Tibial nerve (tissue), 4 donors: ENCODE data around the gene PDE6D. TPM values are rescaled to one million over a fixed set of nuclear protein-coding genes. Genes with fewer than 3 reads are reported as not detected.

Source experiments
- DNase-seq, 2 donors: peaks; one replicate each; pipeline ENCODE4 v3.0.0-alpha.2; 2019; ENCODE audit warnings: low spot score in 2 of 2
- H3K27ac ChIP-seq, 4 donors: fragments of 200-600 bp; sonication (generic) in 3 of 4; one replicate each; pipeline ENCODE4 v1.5.1; 2017 to 2019; ENCODE audit warnings: mild to moderate bottlenecking in 1 of 4
- H3K27me3 ChIP-seq, 2 donors: fragments of 200-600 bp; sonication (generic) in 1 of 2; one replicate each; pipeline versions ENCODE4 v1.5.1 to v1.6.0; 2017 to 2019
- H3K36me3 ChIP-seq, 3 donors: fragments of 200-600 bp; sonication (generic); one replicate each; pipeline ENCODE4 v1.5.1; 2018 to 2019
- H3K4me1 ChIP-seq, 4 donors: fragments of 200-600 bp; sonication (generic) in 3 of 4; one replicate each; pipeline ENCODE4 v1.5.1; 2017 to 2019
- H3K4me3 ChIP-seq, 4 donors: fragments of 200-600 bp; sonication (generic) in 3 of 4; one replicate each; pipeline ENCODE4 v1.5.1; 2017 to 2019; ENCODE audit warnings: mild to moderate bottlenecking in 1 of 4, moderate library complexity in 1 of 4
- H3K9me3 ChIP-seq, 4 donors: fragments of 200-600 bp; sonication (generic) in 3 of 4; one replicate each; pipeline ENCODE4 v1.5.1; 2017 to 2019
- CTCF ChIP-seq, 5 experiments: fragments of 200-600 bp in 3 of 5; fragments of 450-650 bp in 2 of 5; sonication (generic) in 3 of 5; IDR thresholded peaks; one replicate each; pipeline ENCODE4 v1.5.1; 2016 to 2019; ENCODE audit warnings: antibody characterized with exemption in 5 of 5, mild to moderate bottlenecking in 3 of 5, moderate library complexity in 2 of 5
- EP300 ChIP-seq, 2 donors: sonication (generic); formaldehyde crosslinking; IDR thresholded peaks; one replicate each; pipeline ENCODE4 v1.6.1; 2017; ENCODE audit warnings: antibody characterized with exemption in 2 of 2, mild to moderate bottlenecking in 1 of 2
- POLR2A ChIP-seq, 2 donors: fragments of 450-650 bp; IDR thresholded peaks; one replicate each; pipeline ENCODE4 v1.6.1; 2017; ENCODE audit warnings: antibody characterized with exemption in 2 of 2, mild to moderate bottlenecking in 2 of 2, moderate library complexity in 2 of 2
- WGBS, 2 donors: methylation state at CpG; one replicate each; pipeline ENCODE4 v1.1.5; 2018; 5-methylcytosine and 5-hydroxymethylcytosine counted together
- total RNA-seq, 4 donors: library from RNA; depleted of rRNA; stranded (reverse); fragments of >200 nt; gene quantifications; one replicate each; pipeline ENCODE4 v1.1.0, GENCODE V29; 2016

The PDE6D gene
- total RNA-seq, 4 donors from 2014 or later = 18.6 to 30.8 (median 26.6) TPM

- Histone ChIP-seq H3K4me1 (no peaks in the 10 kb centered on the region), H3K4me3 (no peak overlapping the region), H3K27me3 (no peaks in the 10 kb centered on the region), H3K9me3 (no peaks in the 10 kb centered on the region), H3K27ac (no peak overlapping the region), H3K36me3 (peaks cover 0 to 44% (median 0%) of the 10 kb centered on the region in 3 donors)
- 80 to 82% methylated on average over 7 of the region's 7 CpGs for WGBS, 2 donors
- DNase-seq = no peak
- TF ChIP-seq POLR2A (IDR thresholded peaks at IDR 0.05) (no peak), CTCF (IDR thresholded peaks at IDR 0.05) (no peak), EP300 (IDR thresholded peaks at IDR 0.05) (no peak)
These were observed 43.3 kb downstream of the PDE6D start for GRCh38 chr2:231737761-231738160.

GRCh38 chr2:231732604-231733003 is 48.5 kb downstream of the PDE6D start:
- no peak overlapping the region for H3K27ac ChIP-seq
- H3K27me3 ChIP-seq = no peaks in the 10 kb centered on the region
- H3K4me3 ChIP-seq = no peak overlapping the region
- TF ChIP-seq CTCF (IDR thresholded peaks at IDR 0.05) = no peak
- TF ChIP-seq EP300 (IDR thresholded peaks at IDR 0.05) = no peak
- TF ChIP-seq POLR2A (IDR thresholded peaks at IDR 0.05) = no peak
- H3K9me3 ChIP-seq = no peaks in the 10 kb centered on the region
- WGBS, 2 donors = 84 to 87% methylated on average over 4 of the region's 4 CpGs
- DNase-seq = no peak
- H3K4me1 ChIP-seq = no peaks in the 10 kb centered on the region
- H3K36me3 ChIP-seq = peaks cover 0 to 68% (median 0%) of the 10 kb centered on the region in 3 donors

- Histone ChIP-seq H3K27ac (no peak overlapping the region), H3K36me3 (peaks cover 0 to 35% (median 0%) of the 10 kb centered on the region in 3 donors), H3K4me1 (no peaks in the 10 kb centered on the region), H3K9me3 (no peaks in the 10 kb centered on the region), H3K27me3 (no peaks in the 10 kb centered on the region), H3K4me3 (no peak overlapping the region)
- TF ChIP-seq EP300 (IDR thresholded peaks at IDR 0.05) (no peak), CTCF (IDR thresholded peaks at IDR 0.05) (no peak), POLR2A (IDR thresholded peaks at IDR 0.05) (no peak)
- DNase-seq = no peak
- WGBS, 2 donors = 55 to 58% methylated on average over 4 of the region's 4 CpGs
These were observed 53.5 kb downstream of the PDE6D start for GRCh38 chr2:231727621-231728020.

DNA sequence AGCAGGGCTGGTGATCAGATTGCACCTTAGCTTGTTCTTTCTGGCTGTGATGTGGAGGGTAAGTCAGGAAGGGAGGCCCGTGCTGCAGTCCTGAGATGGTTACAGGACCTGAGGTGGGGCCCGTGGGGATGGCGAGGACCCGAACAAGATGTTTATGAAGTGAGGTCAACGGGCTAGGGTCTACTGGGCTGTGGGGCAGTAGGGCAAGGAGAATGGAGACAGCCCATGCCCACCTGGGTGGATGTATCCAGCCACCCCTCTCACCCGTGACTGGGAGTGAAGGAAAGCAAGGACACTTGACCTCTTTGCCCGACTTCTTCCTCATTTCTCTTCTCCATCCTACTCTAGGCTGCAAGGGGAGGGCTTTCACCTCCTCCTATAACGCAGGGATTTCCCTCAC is 54.8 kb downstream of the PDE6D start:
- no peak overlapping the region for H3K4me3 ChIP-seq
- no peak for TF ChIP-seq CTCF (IDR thresholded peaks at IDR 0.05)
- TF ChIP-seq POLR2A (IDR thresholded peaks at IDR 0.05) = no peak
- TF ChIP-seq EP300 (IDR thresholded peaks at IDR 0.05) = no peak
- H3K9me3 ChIP-seq = no peaks in the 10 kb centered on the region
- no peak for DNase-seq
- no peaks in the 10 kb centered on the region for H3K4me1 ChIP-seq
- peaks cover 0 to 22% (median 0%) of the 10 kb centered on the region in 3 donors for H3K36me3 ChIP-seq
- no peak overlapping the region for H3K27ac ChIP-seq
- no peaks in the 10 kb centered on the region for H3K27me3 ChIP-seq
- 79 to 80% methylated on average over 8 of the region's 8 CpGs for WGBS, 2 donors

DNA sequence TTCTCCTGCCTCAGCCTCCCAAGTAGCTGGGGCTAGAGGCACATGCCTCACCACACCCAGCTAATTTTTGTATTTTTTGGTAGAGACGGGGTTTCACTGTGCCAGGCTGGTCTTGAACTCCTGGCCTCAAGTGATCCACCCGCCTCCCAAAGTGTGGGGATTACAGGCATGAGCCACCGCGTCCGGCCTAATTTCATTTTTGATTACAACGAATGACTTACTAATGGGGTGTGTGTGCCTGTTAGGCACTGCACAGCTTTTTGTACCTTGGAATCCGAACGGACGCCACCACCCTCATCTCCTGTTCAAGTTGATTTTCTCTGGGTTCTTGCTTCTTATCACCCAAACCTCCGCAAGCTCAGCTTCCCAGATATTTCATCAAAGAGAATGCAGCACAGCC is 55.6 kb downstream of the PDE6D start:
- DNase-seq = no peak
- Histone ChIP-seq H3K9me3 (no peaks in the 10 kb centered on the region), H3K36me3 (peaks cover 0 to 14% (median 0%) of the 10 kb centered on the region in 3 donors), H3K4me3 (no peak overlapping the region), H3K27me3 (no peaks in the 10 kb centered on the region), H3K27ac (no peak overlapping the region), H3K4me1 (no peaks in the 10 kb centered on the region)
- 90 to 94% methylated on average over 10 of the region's 10 CpGs for WGBS, 2 donors
- TF ChIP-seq EP300 (IDR thresholded peaks at IDR 0.05) (no peak), POLR2A (IDR thresholded peaks at IDR 0.05) (no peak), CTCF (IDR thresholded peaks at IDR 0.05) (no peak)
